ENCODE measurements around the gene HOXB6. TPM values are rescaled to one million over a fixed set of nuclear protein-coding genes. Genes with fewer than 3 reads are reported as not detected.

Gene HOXB6
- total RNA-seq, 1 donor from 2014 or later: 51.0 TPM

GRCh38 chr17:48596000-48596734 is 8.6 kb downstream of the HOXB6 start:
- no peak for DNase-seq (ENCODE audit: extremely low read depth, low read depth, low spot score)

- DNase-seq (ENCODE audit: extremely low read depth, low read depth, low spot score): no peak
Observed at GRCh38 chr17:48595278-48595999, 9.3 kb downstream of the HOXB6 start.

GRCh38 chr17:48594538-48595277 is 10.1 kb downstream of the HOXB6 start:
- DNase-seq (ENCODE audit: extremely low read depth, low read depth, low spot score): no peak

- DNase-seq (ENCODE audit: extremely low read depth, low read depth, low spot score): no peak
Observed at GRCh38 chr17:48593840-48594537, 10.8 kb downstream of the HOXB6 start.

- no peak for DNase-seq (ENCODE audit: extremely low read depth, low read depth, low spot score)
Observed at GRCh38 chr17:48593126-48593829, 11.5 kb downstream of the HOXB6 start, which contains the start of gene HOXB5. Gene HOXB5 (minus strand): TSS chr17:48593779. CDS start chr17:48593682, 97 bp downstream.

- DNase-seq (ENCODE audit: extremely low read depth, low read depth, low spot score): no peak
Observed at GRCh38 chr17:48592577-48592976, 12.2 kb downstream of the HOXB6 start.

GRCh38 chr17:48592057-48592514 is 12.7 kb downstream of the HOXB6 start:
- DNase-seq (ENCODE audit: extremely low read depth, low read depth, low spot score): no peak

GRCh38 chr17:48591255-48592056 is 13.3 kb downstream of the HOXB6 start:
- no peak for DNase-seq (ENCODE audit: extremely low read depth, low read depth, low spot score)

GRCh38 chr17:48590607-48591161 is 14.1 kb downstream of the HOXB6 start:
- no peak for DNase-seq (ENCODE audit: extremely low read depth, low read depth, low spot score)

- no peak for DNase-seq (ENCODE audit: extremely low read depth, low read depth, low spot score)
Observed at GRCh38 chr17:48589831-48590606, 14.8 kb downstream of the HOXB6 start, which contains the start of gene HOXB3. Gene HOXB3 (minus strand): TSS chr17:48590241. CDS start chr17:48552474, 37,767 bp downstream.

GRCh38 chr17:48589060-48589830 is 15.5 kb downstream of the HOXB6 start:
- DNase-seq (ENCODE audit: extremely low read depth, low read depth, low spot score): no peak

GRCh38 chr17:48588528-48588927 is 16.3 kb downstream of the HOXB6 start:
- DNase-seq (ENCODE audit: extremely low read depth, low read depth, low spot score): no peak

- no peak for DNase-seq (ENCODE audit: extremely low read depth, low read depth, low spot score)
Observed at GRCh38 chr17:48588074-48588415, 16.7 kb downstream of the HOXB6 start.

GRCh38 chr17:48587276-48588073 is 17.3 kb downstream of the HOXB6 start:
- DNase-seq (ENCODE audit: extremely low read depth, low read depth, low spot score): no peak

- DNase-seq (ENCODE audit: extremely low read depth, low read depth, low spot score): no peak
Observed at GRCh38 chr17:48586355-48587258, 18.2 kb downstream of the HOXB6 start.

Measured in glomerular endothelial cell (primary cell).